ENCODE data around the gene FOXP1. TPM values are rescaled to one million over a fixed set of nuclear protein-coding genes. Genes with fewer than 3 reads are reported as not detected.

The FOXP1 gene
- polyA plus RNA-seq, 4 donors: 4.9 to 66.5 (median 15.3) TPM

DNA sequence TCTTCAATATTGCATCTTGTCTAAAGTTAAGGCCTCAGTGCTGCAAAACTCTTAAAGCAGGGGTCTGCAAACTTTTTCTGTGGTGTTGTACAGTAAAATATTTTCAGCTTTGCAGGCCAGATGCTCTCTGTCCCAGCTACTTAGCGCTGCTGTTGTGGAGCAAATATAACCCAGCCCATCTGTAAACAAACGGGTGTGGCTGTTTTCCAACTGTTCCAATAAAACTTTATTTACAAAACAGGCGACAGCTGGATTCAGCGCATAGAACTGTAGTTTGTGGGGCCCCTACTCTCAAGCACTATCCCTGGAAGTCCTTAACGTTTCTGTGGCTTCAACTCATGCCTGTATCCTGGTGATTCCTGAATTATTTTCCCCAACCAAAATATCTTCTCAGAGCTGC lies 365.0 kb downstream of the FOXP1 start:
- Histone ChIP-seq H3K27me3 (ENCODE audit: control insufficient read depth in 3 of 3, insufficient read depth in 3 of 3, low read length in 3 of 3) (no peaks in the 10 kb centered on the region), H3K4me3 (ENCODE audit: low read depth in 1 of 3, low read length in 3 of 3) (no peak overlapping the region), H3K36me3 (ENCODE audit: control insufficient read depth in 3 of 3, insufficient read depth in 2 of 3, low read depth in 1 of 3, low read length in 3 of 3) (peaks cover 0 to 13% (median 1%) of the 10 kb centered on the region in 3 donors), H3K4me1 (ENCODE audit: control insufficient read depth in 3 of 3, insufficient read depth in 2 of 3, low read depth in 1 of 3, low read length in 2 of 3) (peaks cover 0 to 8% (median 0%) of the 10 kb centered on the region in 3 donors), H3K9me3 (ENCODE audit: control insufficient read depth in 2 of 2, insufficient read depth in 1 of 2, low read depth in 1 of 2, low read length in 1 of 2) (peaks cover 0 to 6% of the 10 kb centered on the region in 2 donors), H3K27ac (ENCODE audit: low read depth in 1 of 3, low read length in 2 of 3) (no peak overlapping the region)
- WGBS, 3 donors: 81 to 88% (median 85%) methylated on average over 5 of the region's 5 CpGs
- FAIRE-seq (no peak), DNase-seq (no peak)

GRCh38 chr3:71217640-71218222 lies 365.8 kb downstream of the FOXP1 start:
- Histone ChIP-seq H3K36me3 (ENCODE audit: control insufficient read depth in 3 of 3, insufficient read depth in 2 of 3, low read depth in 1 of 3, low read length in 3 of 3) (peaks cover 0 to 13% (median 1%) of the 10 kb centered on the region in 3 donors), H3K27ac (ENCODE audit: low read depth in 1 of 3, low read length in 2 of 3) (no peak overlapping the region), H3K9me3 (ENCODE audit: control insufficient read depth in 2 of 2, insufficient read depth in 1 of 2, low read depth in 1 of 2, low read length in 1 of 2) (peaks cover 0 to 6% of the 10 kb centered on the region in 2 donors), H3K4me1 (ENCODE audit: control insufficient read depth in 3 of 3, insufficient read depth in 2 of 3, low read depth in 1 of 3, low read length in 2 of 3) (peaks cover 0 to 8% (median 0%) of the 10 kb centered on the region in 3 donors), H3K4me3 (ENCODE audit: low read depth in 1 of 3, low read length in 3 of 3) (no peak overlapping the region), H3K27me3 (ENCODE audit: control insufficient read depth in 3 of 3, insufficient read depth in 3 of 3, low read length in 3 of 3) (no peaks in the 10 kb centered on the region)
- FAIRE-seq (no peak), DNase-seq (no peak)
- WGBS, 3 donors: 90 to 94% (median 94%) methylated on average over 8 of the region's 8 CpGs

GRCh38 chr3:71215351-71215750 lies 368.2 kb downstream of the FOXP1 start:
- H3K27me3 ChIP-seq (ENCODE audit: control insufficient read depth in 3 of 3, insufficient read depth in 3 of 3, low read length in 3 of 3): no peaks in the 10 kb centered on the region
- DNase-seq (no peak), FAIRE-seq (no peak)
- H3K27ac ChIP-seq (ENCODE audit: low read depth in 1 of 3, low read length in 2 of 3): no peak overlapping the region
- H3K9me3 ChIP-seq (ENCODE audit: control insufficient read depth in 2 of 2, insufficient read depth in 1 of 2, low read depth in 1 of 2, low read length in 1 of 2): no peaks in the 10 kb centered on the region
- H3K4me1 ChIP-seq (ENCODE audit: control insufficient read depth in 3 of 3, insufficient read depth in 2 of 3, low read depth in 1 of 3, low read length in 2 of 3): peaks cover 0 to 11% (median 1%) of the 10 kb centered on the region in 3 donors
- WGBS, 3 donors: 50 to 59% (median 58%) methylated on average over 1 of the region's 1 CpG
- peaks cover 0 to 5% (median 1%) of the 10 kb centered on the region in 3 donors for H3K36me3 ChIP-seq (ENCODE audit: control insufficient read depth in 3 of 3, insufficient read depth in 2 of 3, low read depth in 1 of 3, low read length in 3 of 3)
- H3K4me3 ChIP-seq (ENCODE audit: low read depth in 1 of 3, low read length in 3 of 3): no peak overlapping the region

GRCh38 chr3:71214797-71215196 lies 368.7 kb downstream of the FOXP1 start:
- peaks cover 0 to 5% (median 1%) of the 10 kb centered on the region in 3 donors for H3K36me3 ChIP-seq (ENCODE audit: control insufficient read depth in 3 of 3, insufficient read depth in 2 of 3, low read depth in 1 of 3, low read length in 3 of 3)
- 92 to 100% (median 96%) methylated on average over 1 of the region's 1 CpG for WGBS, 3 donors
- no peak overlapping the region for H3K27ac ChIP-seq (ENCODE audit: low read depth in 1 of 3, low read length in 2 of 3)
- DNase-seq: no peak
- H3K27me3 ChIP-seq (ENCODE audit: control insufficient read depth in 3 of 3, insufficient read depth in 3 of 3, low read length in 3 of 3): no peaks in the 10 kb centered on the region
- peaks cover 0 to 17% (median 3%) of the 10 kb centered on the region in 3 donors for H3K4me1 ChIP-seq (ENCODE audit: control insufficient read depth in 3 of 3, insufficient read depth in 2 of 3, low read depth in 1 of 3, low read length in 2 of 3)
- no peak overlapping the region for H3K4me3 ChIP-seq (ENCODE audit: low read depth in 1 of 3, low read length in 3 of 3)
- FAIRE-seq: no peak
- H3K9me3 ChIP-seq (ENCODE audit: control insufficient read depth in 2 of 2, insufficient read depth in 1 of 2, low read depth in 1 of 2, low read length in 1 of 2): no peaks in the 10 kb centered on the region

GRCh38 chr3:71214016-71214415 lies 369.5 kb downstream of the FOXP1 start:
- no peak overlapping the region for H3K4me3 ChIP-seq (ENCODE audit: low read depth in 1 of 3, low read length in 3 of 3)

DNA sequence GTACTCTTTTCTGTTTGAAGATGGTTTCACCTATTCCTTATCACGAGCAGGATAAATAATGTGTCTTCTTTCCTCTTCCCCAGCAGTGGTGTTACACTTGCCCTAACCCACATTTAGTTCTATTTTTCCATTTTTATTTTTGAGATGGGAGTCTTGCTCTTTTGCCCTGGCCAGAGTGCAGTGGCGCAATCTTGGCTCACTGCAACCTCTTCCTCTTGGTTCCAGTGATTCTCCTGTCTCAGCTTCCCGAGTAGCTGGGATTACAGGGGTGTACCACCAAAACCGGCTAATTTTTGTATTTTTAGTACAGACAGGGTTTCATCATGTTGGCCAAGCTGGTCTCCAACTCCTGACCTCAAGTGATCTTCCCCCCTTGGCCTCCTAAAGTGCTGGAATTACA lies 372.4 kb downstream of the FOXP1 start:
- Histone ChIP-seq H3K36me3 (ENCODE audit: control insufficient read depth in 3 of 3, insufficient read depth in 2 of 3, low read depth in 1 of 3, low read length in 3 of 3) (no peaks in the 10 kb centered on the region), H3K4me1 (ENCODE audit: control insufficient read depth in 3 of 3, insufficient read depth in 2 of 3, low read depth in 1 of 3, low read length in 2 of 3) (peaks cover 4 to 51% (median 8%) of the 10 kb centered on the region in 3 donors), H3K27me3 (ENCODE audit: control insufficient read depth in 3 of 3, insufficient read depth in 3 of 3, low read length in 3 of 3) (no peaks in the 10 kb centered on the region), H3K9me3 (ENCODE audit: control insufficient read depth in 2 of 2, insufficient read depth in 1 of 2, low read depth in 1 of 2, low read length in 1 of 2) (no peaks in the 10 kb centered on the region), H3K27ac (ENCODE audit: low read depth in 1 of 3, low read length in 2 of 3) (peak overlapping the region in 2 of 3 donors; percentile 46 to 83), H3K4me3 (ENCODE audit: low read depth in 1 of 3, low read length in 3 of 3) (no peak overlapping the region)
- FAIRE-seq: no peak
- WGBS, 3 donors: 75 to 92% (median 92%) methylated on average over 4 of the region's 4 CpGs
- DNase-seq: no peak

More at GRCh38 chr3:71214016-71214415, 369.5 kb downstream of the FOXP1 start:
- peak overlapping the region in 1 of 3 donors; percentile 53 for H3K27ac ChIP-seq (ENCODE audit: low read depth in 1 of 3, low read length in 2 of 3)
- peaks cover 0 to 5% (median 1%) of the 10 kb centered on the region in 3 donors for H3K36me3 ChIP-seq (ENCODE audit: control insufficient read depth in 3 of 3, insufficient read depth in 2 of 3, low read depth in 1 of 3, low read length in 3 of 3)
- DNase-seq: peak in 1 of 2 donors; percentile 62
- no peaks in the 10 kb centered on the region for H3K27me3 ChIP-seq (ENCODE audit: control insufficient read depth in 3 of 3, insufficient read depth in 3 of 3, low read length in 3 of 3)
- FAIRE-seq: no peak
- H3K4me1 ChIP-seq (ENCODE audit: control insufficient read depth in 3 of 3, insufficient read depth in 2 of 3, low read depth in 1 of 3, low read length in 2 of 3): peaks cover 0 to 23% (median 3%) of the 10 kb centered on the region in 3 donors
- 79 to 95% (median 87%) methylated on average over 4 of the region's 4 CpGs for WGBS, 3 donors
- no peaks in the 10 kb centered on the region for H3K9me3 ChIP-seq (ENCODE audit: control insufficient read depth in 2 of 2, insufficient read depth in 1 of 2, low read depth in 1 of 2, low read length in 1 of 2)

GRCh38 chr3:71210257-71211007 lies 373.1 kb downstream of the FOXP1 start:
- H3K27ac ChIP-seq (ENCODE audit: low read depth in 1 of 3, low read length in 2 of 3): peak overlapping the region in 2 of 3 donors; percentile 46 to 86
- H3K27me3 ChIP-seq (ENCODE audit: control insufficient read depth in 3 of 3, insufficient read depth in 3 of 3, low read length in 3 of 3): no peaks in the 10 kb centered on the region
- no peaks in the 10 kb centered on the region for H3K9me3 ChIP-seq (ENCODE audit: control insufficient read depth in 2 of 2, insufficient read depth in 1 of 2, low read depth in 1 of 2, low read length in 1 of 2)
- FAIRE-seq: no peak
- no peak overlapping the region for H3K4me3 ChIP-seq (ENCODE audit: low read depth in 1 of 3, low read length in 3 of 3)
- DNase-seq: peak in 1 of 2 donors; percentile 51
- 57 to 85% (median 83%) methylated on average over 4 of the region's 4 CpGs for WGBS, 3 donors
- H3K4me1 ChIP-seq (ENCODE audit: control insufficient read depth in 3 of 3, insufficient read depth in 2 of 3, low read depth in 1 of 3, low read length in 2 of 3): peaks cover 4 to 51% (median 8%) of the 10 kb centered on the region in 3 donors
- H3K36me3 ChIP-seq (ENCODE audit: control insufficient read depth in 3 of 3, insufficient read depth in 2 of 3, low read depth in 1 of 3, low read length in 3 of 3): no peaks in the 10 kb centered on the region

DNA sequence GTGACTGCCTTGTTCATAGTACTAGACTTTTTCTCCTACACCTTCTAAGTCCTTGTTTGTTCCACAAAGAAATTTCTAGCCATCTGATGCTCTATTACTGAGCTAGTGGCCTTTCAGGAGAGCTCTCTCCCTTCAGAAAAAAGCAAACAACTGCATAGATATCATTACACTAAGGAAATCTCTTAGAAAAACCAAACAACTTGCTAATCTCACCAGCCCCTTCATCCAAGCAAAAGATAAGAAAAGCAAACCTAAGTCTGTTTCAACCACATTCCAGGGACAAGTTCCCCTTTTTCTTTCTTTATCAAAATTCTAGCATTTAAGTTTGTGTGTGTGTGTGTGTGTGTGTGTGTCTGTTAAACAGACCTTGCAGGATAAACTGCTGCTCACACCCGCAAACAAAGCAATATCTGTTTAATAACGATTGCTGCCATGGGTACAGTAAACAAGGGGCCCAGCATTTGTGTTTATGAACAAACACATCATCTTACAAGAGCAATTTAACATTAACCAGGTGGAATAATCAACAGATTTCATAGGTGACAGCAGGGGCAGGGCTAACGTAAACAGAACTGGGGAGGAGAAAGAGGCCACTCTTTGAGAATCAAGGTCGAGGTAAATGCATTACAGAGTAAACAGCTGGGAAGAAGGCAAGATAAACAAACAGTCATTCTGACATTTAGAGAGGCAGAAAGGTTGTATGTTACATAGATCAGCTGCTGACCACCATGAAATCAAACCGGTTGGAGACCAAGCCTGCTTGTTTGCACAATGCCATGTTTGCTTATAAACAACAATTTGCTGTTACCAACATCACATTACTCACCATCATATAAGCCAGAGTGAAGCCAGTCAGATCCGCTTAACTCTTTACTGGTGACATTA lies 375.1 kb downstream of the FOXP1 start:
- FAIRE-seq: no peak
- H3K27ac ChIP-seq (ENCODE audit: low read depth in 1 of 3, low read length in 2 of 3): peak overlapping the region; percentile 36 to 90 (median 76)

More for the DNA sequence above, 375.1 kb downstream of the FOXP1 start:
- DNase-seq: peak; percentile 71 to 76
- WGBS, 3 donors: 26 to 43% (median 38%) methylated on average over 6 of the region's 6 CpGs
- no peaks in the 10 kb centered on the region for H3K36me3 ChIP-seq (ENCODE audit: control insufficient read depth in 3 of 3, insufficient read depth in 2 of 3, low read depth in 1 of 3, low read length in 3 of 3)
- no peaks in the 10 kb centered on the region for H3K27me3 ChIP-seq (ENCODE audit: control insufficient read depth in 3 of 3, insufficient read depth in 3 of 3, low read length in 3 of 3)
- peaks cover 4 to 49% (median 8%) of the 10 kb centered on the region in 3 donors for H3K4me1 ChIP-seq (ENCODE audit: control insufficient read depth in 3 of 3, insufficient read depth in 2 of 3, low read depth in 1 of 3, low read length in 2 of 3)
- H3K9me3 ChIP-seq (ENCODE audit: control insufficient read depth in 2 of 2, insufficient read depth in 1 of 2, low read depth in 1 of 2, low read length in 1 of 2): no peaks in the 10 kb centered on the region
- H3K4me3 ChIP-seq (ENCODE audit: low read depth in 1 of 3, low read length in 3 of 3): no peak overlapping the region

Data from small intestine (tissue), 7 donors.